Esophagus muscularis mucosa (tissue), 3 donors: ENCODE measurements around the gene PCDHGA6.
"Not testable (repeated sequence)": the region's sequence is repeated elsewhere in the genome, so short reads cannot be mapped to it uniquely, and the experiment has no call there.

Experiments used
- CTCF ChIP-seq, 3 experiments: fragments of 200-600 bp in 2 of 3; fragments of 450-650 bp in 1 of 3; sonication (generic) in 2 of 3; IDR thresholded peaks; one replicate each; pipeline ENCODE4 v1.5.1; 2017 to 2019; ENCODE audit warnings: antibody characterized with exemption in 3 of 3, mild to moderate bottlenecking in 2 of 3, moderate library complexity in 1 of 3
- POLR2AphosphoS5 ChIP-seq, 2 donors: sonication (generic); formaldehyde crosslinking; IDR thresholded peaks; one replicate each; pipeline ENCODE4 v1.6.1; 2017; ENCODE audit warnings: antibody characterized with exemption in 2 of 2

DNA sequence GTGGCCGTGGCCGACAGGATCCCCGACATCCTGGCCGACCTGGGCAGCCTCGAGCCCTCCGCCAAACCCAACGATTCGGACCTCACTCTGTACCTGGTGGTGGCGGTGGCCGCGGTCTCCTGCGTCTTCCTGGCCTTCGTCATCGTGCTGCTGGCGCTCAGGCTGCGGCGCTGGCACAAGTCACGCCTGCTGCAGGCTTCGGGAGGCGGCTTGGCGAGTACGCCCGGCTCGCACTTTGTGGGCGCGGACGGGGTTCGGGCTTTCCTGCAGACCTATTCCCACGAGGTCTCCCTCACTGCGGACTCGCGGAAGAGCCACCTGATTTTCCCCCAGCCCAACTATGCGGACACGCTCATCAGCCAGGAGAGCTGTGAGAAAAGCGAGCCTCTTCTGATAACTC, 27.7 kb upstream of the PCDHGA6 start:
- TF ChIP-seq POLR2AphosphoS5, CTCF (IDR thresholded peaks at IDR 0.05): not testable (repeated sequence)
